WTC11 (cell line): ENCODE results near the gene BCS1L. TPM values are rescaled to one million over a fixed set of nuclear protein-coding genes. Genes with fewer than 3 reads are reported as not detected.

Experiments used
- ATAC-seq: fragments of 200-7000 bp; cut with Tn5 transposase; 2 replicates; pipeline ENCODE4 v1.10.0; 2021; ENCODE audit warnings: mild to moderate bottlenecking, moderate library complexity
- CTCF ChIA-PET: fragments of 300-600 bp; sonication (Branson Sonifier 250); formaldehyde crosslinking; loops from one replicate; lab custom pipeline; 2021; ENCODE audit warnings: antibody characterized with exemption; lab: Charles Lee
- POLR2A ChIA-PET: fragments of 350-600 bp; sonication (Branson Sonifier 250); formaldehyde crosslinking; loops from one replicate; lab custom pipeline; 2021; ENCODE audit warnings: antibody characterized with exemption; lab: Charles Lee
- DNase-seq: peaks from one replicate; pipeline ENCODE4 v3.0.0; 2021; ENCODE audit warnings: low spot score
- H3K27ac Mint-ChIP-seq: 2 replicates; pipeline ENCODE4 v1.8.0; 2021; ENCODE audit warnings: mixed read lengths
- H3K27me3 Mint-ChIP-seq: 2 replicates; pipeline ENCODE4 v1.8.0; 2021; ENCODE audit warnings: low read depth, mild to moderate bottlenecking, moderate library complexity, mixed read lengths
- H3K36me3 Mint-ChIP-seq: 2 replicates; pipeline ENCODE4 v1.8.0; 2021; ENCODE audit warnings: mixed read lengths
- H3K4me1 Mint-ChIP-seq: 2 replicates; pipeline ENCODE4 v1.8.0; 2022; ENCODE audit warnings: mixed read lengths
- H3K4me3 Mint-ChIP-seq: 2 replicates; pipeline ENCODE4 v1.8.0; 2021; ENCODE audit warnings: mild to moderate bottlenecking, moderate library complexity, mixed read lengths
- H3K9me3 Mint-ChIP-seq: 2 replicates; pipeline ENCODE4 v1.8.0; 2021; ENCODE audit warnings: mixed read lengths
- CBFB ChIP-seq: sonication (generic); formaldehyde crosslinking; IDR thresholded peaks from 2 replicates; pipeline ENCODE4 v1.8.1; 2022; ENCODE audit warnings: mild to moderate bottlenecking, low read depth, missing genetic modification reagents
- CREB1 ChIP-seq: sonication (generic); formaldehyde crosslinking; IDR thresholded peaks from 2 replicates; pipeline ENCODE4 v1.8.0; 2023; ENCODE audit warnings: mild to moderate bottlenecking, missing genetic modification reagents
- CREM ChIP-seq: sonication (generic); formaldehyde crosslinking; IDR thresholded peaks from 2 replicates; pipeline ENCODE4 v1.8.1; 2022; ENCODE audit warnings: mild to moderate bottlenecking, missing genetic modification reagents, moderate library complexity
- FOXK1 ChIP-seq: sonication (generic); formaldehyde crosslinking; IDR thresholded peaks from 2 replicates; pipeline ENCODE4 v1.8.0; 2022; ENCODE audit warnings: mild to moderate bottlenecking, moderate library complexity, missing genetic modification reagents
- FOXP1 ChIP-seq: sonication (generic); formaldehyde crosslinking; IDR thresholded peaks from 2 replicates; pipeline ENCODE4 v1.8.0; 2022; ENCODE audit warnings: missing genetic modification reagents, mild to moderate bottlenecking, moderate library complexity, borderline replicate concordance
- NFATC4 ChIP-seq: fragments of 250-450 bp; sonication (Bioruptor Pico); IDR thresholded peaks from 2 replicates; pipeline ENCODE4 v1.9.0; 2021; ENCODE audit warnings: mild to moderate bottlenecking
- ZNF416 ChIP-seq: fragments of 250-450 bp; sonication (Bioruptor Pico); IDR thresholded peaks from 2 replicates; pipeline ENCODE4 v1.9.0; 2021; ENCODE audit warnings: mild to moderate bottlenecking, inconsistent platforms
- ZNF671 ChIP-seq: fragments of 250-450 bp; sonication (Bioruptor Pico); IDR thresholded peaks from 2 replicates; pipeline ENCODE4 v1.8.0; 2021; ENCODE audit warnings: mild to moderate bottlenecking
- total RNA-seq: library from RNA; stranded (reverse); gene quantifications from 3 replicates; pipeline ENCODE4 v1.2.3, GENCODE V29; 2021
- TF ChIP-seq, protein P1 (sequence below): fragments of 250-450 bp; sonication (Bioruptor Pico); IDR thresholded peaks from 2 replicates; pipeline ENCODE4 v2.1.2; 2022; ENCODE audit warnings: mild to moderate bottlenecking, moderate library complexity
- TF ChIP-seq, protein P2 (sequence below): sonication (generic); formaldehyde crosslinking; IDR thresholded peaks from 2 replicates; pipeline ENCODE4 v1.8.1; 2023; ENCODE audit warnings: mild to moderate bottlenecking, missing genetic modification reagents, borderline replicate concordance
- TF ChIP-seq, protein P3 (sequence below): sonication (generic); formaldehyde crosslinking; IDR thresholded peaks from 2 replicates; pipeline ENCODE4 v1.8.0; 2022; ENCODE audit warnings: mild to moderate bottlenecking, missing genetic modification reagents
- TF ChIP-seq, protein P4 (sequence below): sonication (generic); formaldehyde crosslinking; IDR thresholded peaks from 2 replicates; pipeline ENCODE4 v1.8.1; 2022; ENCODE audit warnings: low read depth, mild to moderate bottlenecking, moderate library complexity, missing genetic modification reagents, borderline replicate concordance
- TF ChIP-seq, protein P5 (sequence below): sonication (generic); formaldehyde crosslinking; IDR thresholded peaks from 2 replicates; pipeline ENCODE4 v1.8.0; 2022; ENCODE audit warnings: mild to moderate bottlenecking, missing genetic modification reagents
- TF ChIP-seq, protein P6 (sequence below): fragments of 200-600 bp; IDR thresholded peaks from 2 replicates; pipeline ENCODE4 v1.8.0; 2022; ENCODE audit warnings: antibody characterized with exemption

BCS1L gene
- total RNA-seq, 1 experiment from 2014 or later: 32.7 TPM

DNA sequence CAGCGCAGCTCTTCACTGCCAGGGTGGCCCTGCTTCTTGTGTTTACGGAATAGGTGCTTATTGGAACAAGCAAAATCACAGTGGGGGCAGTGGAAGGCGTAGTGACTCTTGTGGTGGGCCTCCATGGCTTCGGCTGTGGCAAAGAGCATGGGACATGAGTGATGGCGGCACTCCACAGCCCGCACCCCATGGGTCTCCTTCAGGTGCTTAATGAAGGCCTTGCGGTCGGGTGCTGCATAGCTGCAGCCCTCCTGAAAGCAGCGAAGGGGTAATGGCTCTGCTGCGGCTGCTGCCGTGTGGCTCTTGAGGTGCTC lies 10.7 kb upstream of the BCS1L start:
- no peak overlapping the region for H3K4me3 Mint-ChIP-seq
- H3K4me1 Mint-ChIP-seq: no peaks in the 10 kb centered on the region
- CTCF ChIA-PET: interaction anchor here (1.3 to 1.4 kb wide), 2 partner anchors 10 to 41 kb away, joined by 4 to 12 read pairs; partner anchors contain the start of genes BCS1L, PLCD4 and ZNF142
- no peaks in the 10 kb centered on the region for H3K9me3 Mint-ChIP-seq
- TF ChIP-seq, protein P1, sequence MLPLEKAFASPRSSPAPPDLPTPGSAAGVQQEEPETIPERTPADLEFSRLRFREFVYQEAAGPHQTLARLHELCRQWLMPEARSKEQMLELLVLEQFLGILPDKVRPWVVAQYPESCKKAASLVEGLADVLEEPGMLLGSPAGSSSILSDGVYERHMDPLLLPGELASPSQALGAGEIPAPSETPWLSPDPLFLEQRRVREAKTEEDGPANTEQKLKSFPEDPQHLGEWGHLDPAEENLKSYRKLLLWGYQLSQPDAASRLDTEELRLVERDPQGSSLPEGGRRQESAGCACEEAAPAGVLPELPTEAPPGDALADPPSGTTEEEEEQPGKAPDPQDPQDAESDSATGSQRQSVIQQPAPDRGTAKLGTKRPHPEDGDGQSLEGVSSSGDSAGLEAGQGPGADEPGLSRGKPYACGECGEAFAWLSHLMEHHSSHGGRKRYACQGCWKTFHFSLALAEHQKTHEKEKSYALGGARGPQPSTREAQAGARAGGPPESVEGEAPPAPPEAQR: no peak
- TF ChIP-seq FOXP1 (CRISPR knock-in tag): no peak
- TF ChIP-seq CBFB (CRISPR knock-in tag): no peak
- no peak for TF ChIP-seq ZNF416 (CRISPR knock-in tag)
- TF ChIP-seq FOXK1 (CRISPR knock-in tag): no peak
- TF ChIP-seq, protein P2, sequence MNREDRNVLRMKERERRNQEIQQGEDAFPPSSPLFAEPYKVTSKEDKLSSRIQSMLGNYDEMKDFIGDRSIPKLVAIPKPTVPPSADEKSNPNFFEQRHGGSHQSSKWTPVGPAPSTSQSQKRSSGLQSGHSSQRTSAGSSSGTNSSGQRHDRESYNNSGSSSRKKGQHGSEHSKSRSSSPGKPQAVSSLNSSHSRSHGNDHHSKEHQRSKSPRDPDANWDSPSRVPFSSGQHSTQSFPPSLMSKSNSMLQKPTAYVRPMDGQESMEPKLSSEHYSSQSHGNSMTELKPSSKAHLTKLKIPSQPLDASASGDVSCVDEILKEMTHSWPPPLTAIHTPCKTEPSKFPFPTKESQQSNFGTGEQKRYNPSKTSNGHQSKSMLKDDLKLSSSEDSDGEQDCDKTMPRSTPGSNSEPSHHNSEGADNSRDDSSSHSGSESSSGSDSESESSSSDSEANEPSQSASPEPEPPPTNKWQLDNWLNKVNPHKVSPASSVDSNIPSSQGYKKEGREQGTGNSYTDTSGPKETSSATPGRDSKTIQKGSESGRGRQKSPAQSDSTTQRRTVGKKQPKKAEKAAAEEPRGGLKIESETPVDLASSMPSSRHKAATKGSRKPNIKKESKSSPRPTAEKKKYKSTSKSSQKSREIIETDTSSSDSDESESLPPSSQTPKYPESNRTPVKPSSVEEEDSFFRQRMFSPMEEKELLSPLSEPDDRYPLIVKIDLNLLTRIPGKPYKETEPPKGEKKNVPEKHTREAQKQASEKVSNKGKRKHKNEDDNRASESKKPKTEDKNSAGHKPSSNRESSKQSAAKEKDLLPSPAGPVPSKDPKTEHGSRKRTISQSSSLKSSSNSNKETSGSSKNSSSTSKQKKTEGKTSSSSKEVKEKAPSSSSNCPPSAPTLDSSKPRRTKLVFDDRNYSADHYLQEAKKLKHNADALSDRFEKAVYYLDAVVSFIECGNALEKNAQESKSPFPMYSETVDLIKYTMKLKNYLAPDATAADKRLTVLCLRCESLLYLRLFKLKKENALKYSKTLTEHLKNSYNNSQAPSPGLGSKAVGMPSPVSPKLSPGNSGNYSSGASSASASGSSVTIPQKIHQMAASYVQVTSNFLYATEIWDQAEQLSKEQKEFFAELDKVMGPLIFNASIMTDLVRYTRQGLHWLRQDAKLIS (CRISPR knock-in tag): no peak
- TF ChIP-seq ZNF671: no peak
- H3K27me3 Mint-ChIP-seq: no peaks in the 10 kb centered on the region
- ATAC-seq (peak; percentile 11; the same call in 1 of the 2 replicates), DNase-seq (no peak)
- H3K36me3 Mint-ChIP-seq: peaks cover 62% of the 10 kb centered on the region
- H3K27ac Mint-ChIP-seq: no peak overlapping the region
- POLR2A ChIA-PET: no interaction called here

DNA sequence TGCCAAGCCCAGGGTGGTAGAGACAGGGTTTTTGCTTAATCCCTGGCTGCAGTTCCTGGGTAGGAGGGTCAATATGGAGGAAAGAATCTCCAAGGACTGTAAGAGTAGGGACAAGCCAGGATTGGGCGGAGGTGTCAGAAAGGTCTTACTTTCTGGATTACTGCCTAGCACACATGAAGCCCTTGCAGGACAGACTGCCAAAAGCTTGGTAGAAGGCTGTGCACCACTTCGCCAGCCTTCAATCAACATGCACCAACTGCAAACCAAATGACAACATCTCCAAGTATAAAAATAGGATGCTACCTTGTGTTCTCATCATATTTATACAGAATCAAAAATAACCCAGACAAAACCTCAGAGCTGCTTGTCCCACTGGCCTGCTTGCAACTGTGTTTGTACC lies 3.7 kb upstream of the BCS1L start:
- TF ChIP-seq, protein P3, sequence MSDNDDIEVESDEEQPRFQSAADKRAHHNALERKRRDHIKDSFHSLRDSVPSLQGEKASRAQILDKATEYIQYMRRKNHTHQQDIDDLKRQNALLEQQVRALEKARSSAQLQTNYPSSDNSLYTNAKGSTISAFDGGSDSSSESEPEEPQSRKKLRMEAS (CRISPR knock-in tag): no peak
- TF ChIP-seq, protein P4, sequence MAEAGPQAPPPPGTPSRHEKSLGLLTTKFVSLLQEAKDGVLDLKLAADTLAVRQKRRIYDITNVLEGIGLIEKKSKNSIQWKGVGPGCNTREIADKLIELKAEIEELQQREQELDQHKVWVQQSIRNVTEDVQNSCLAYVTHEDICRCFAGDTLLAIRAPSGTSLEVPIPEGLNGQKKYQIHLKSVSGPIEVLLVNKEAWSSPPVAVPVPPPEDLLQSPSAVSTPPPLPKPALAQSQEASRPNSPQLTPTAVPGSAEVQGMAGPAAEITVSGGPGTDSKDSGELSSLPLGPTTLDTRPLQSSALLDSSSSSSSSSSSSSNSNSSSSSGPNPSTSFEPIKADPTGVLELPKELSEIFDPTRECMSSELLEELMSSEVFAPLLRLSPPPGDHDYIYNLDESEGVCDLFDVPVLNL (CRISPR knock-in tag): no peak
- TF ChIP-seq, protein P5, sequence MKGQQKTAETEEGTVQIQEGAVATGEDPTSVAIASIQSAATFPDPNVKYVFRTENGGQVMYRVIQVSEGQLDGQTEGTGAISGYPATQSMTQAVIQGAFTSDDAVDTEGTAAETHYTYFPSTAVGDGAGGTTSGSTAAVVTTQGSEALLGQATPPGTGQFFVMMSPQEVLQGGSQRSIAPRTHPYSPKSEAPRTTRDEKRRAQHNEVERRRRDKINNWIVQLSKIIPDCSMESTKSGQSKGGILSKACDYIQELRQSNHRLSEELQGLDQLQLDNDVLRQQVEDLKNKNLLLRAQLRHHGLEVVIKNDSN (CRISPR knock-in tag): no peak
- TF ChIP-seq CREB1 (CRISPR knock-in tag) (no peak), CREM (CRISPR knock-in tag) (no peak), NFATC4 (no peak)
- TF ChIP-seq, protein P6, sequence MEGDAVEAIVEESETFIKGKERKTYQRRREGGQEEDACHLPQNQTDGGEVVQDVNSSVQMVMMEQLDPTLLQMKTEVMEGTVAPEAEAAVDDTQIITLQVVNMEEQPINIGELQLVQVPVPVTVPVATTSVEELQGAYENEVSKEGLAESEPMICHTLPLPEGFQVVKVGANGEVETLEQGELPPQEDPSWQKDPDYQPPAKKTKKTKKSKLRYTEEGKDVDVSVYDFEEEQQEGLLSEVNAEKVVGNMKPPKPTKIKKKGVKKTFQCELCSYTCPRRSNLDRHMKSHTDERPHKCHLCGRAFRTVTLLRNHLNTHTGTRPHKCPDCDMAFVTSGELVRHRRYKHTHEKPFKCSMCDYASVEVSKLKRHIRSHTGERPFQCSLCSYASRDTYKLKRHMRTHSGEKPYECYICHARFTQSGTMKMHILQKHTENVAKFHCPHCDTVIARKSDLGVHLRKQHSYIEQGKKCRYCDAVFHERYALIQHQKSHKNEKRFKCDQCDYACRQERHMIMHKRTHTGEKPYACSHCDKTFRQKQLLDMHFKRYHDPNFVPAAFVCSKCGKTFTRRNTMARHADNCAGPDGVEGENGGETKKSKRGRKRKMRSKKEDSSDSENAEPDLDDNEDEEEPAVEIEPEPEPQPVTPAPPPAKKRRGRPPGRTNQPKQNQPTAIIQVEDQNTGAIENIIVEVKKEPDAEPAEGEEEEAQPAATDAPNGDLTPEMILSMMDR: no peak
- Mint-ChIP-seq H3K27me3 (no peaks in the 10 kb centered on the region), H3K36me3 (peaks cover 35% of the 10 kb centered on the region), H3K4me3 (no peak overlapping the region), H3K9me3 (no peaks in the 10 kb centered on the region), H3K4me1 (peaks cover 9% of the 10 kb centered on the region), H3K27ac (no peak overlapping the region)
- POLR2A ChIA-PET: no interaction called here
- DNase-seq (no peak), ATAC-seq (no peak)
- CTCF ChIA-PET: no interaction called here
